IPS-NIHi11 (cell line): ENCODE measurements around the gene ARSD.
"Not testable (repeated sequence)": the region's sequence is repeated elsewhere in the genome, so short reads cannot be mapped to it uniquely, and the experiment has no call there.

Experiments used
- DNase-seq: peaks from one replicate; pipeline ENCODE4 v3.0.0; 2012; ENCODE audit warnings: mixed read lengths, low spot score

The ARSD gene, protein sequence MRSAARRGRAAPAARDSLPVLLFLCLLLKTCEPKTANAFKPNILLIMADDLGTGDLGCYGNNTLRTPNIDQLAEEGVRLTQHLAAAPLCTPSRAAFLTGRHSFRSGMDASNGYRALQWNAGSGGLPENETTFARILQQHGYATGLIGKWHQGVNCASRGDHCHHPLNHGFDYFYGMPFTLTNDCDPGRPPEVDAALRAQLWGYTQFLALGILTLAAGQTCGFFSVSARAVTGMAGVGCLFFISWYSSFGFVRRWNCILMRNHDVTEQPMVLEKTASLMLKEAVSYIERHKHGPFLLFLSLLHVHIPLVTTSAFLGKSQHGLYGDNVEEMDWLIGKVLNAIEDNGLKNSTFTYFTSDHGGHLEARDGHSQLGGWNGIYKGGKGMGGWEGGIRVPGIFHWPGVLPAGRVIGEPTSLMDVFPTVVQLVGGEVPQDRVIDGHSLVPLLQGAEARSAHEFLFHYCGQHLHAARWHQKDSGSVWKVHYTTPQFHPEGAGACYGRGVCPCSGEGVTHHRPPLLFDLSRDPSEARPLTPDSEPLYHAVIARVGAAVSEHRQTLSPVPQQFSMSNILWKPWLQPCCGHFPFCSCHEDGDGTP

GRCh38 chrX:2928583-2929434 lies at the start of gene ARSD:
TSS of gene ARSD (minus strand) at chrX:2929339. CDS start at chrX:2929275, 64 bp downstream.
- peak; percentile 67 for DNase-seq

GRCh38 chrX:2978639-2979038 lies 49.5 kb upstream of the ARSD start:
- DNase-seq: not testable (repeated sequence)

DNA sequence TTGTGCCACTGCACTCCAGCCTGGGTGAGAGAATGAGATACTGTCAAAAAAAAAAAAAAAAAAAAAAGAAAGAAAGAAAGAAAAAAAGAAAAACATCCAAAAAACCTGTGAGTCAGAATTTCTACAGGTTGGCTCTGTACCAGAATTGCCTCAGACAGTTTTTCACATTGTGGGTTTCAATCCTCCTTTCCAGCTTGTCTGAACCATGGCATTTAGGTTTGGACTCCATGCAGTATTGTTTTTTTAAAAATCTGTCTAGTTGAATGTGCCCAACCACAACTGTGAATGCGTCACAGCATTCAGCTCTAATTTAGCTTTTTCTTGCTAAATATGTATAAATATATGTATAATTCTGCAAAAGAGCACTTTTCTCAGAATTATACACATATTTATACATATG lies 45.8 kb upstream of the ARSD start:
- DNase-seq: no peak

DNA sequence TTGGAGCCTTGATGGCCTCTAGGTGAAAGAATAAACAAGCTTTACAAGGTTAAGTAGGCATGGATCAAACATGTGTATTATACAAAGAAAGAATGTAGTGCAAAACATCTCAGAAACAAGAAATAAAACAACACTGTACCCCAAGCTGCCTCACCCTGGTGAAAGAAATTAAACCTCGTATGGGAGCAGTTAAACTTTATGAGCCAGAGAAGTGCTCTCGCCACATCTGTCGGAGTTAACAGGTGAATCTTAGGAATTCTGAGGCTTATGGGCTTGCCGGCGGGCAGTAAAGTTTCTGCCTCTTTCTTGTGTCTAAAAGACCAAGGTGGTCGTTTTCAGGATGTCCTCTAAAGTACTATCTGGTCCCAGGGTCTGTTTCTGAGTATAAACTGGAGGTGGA lies 43.3 kb upstream of the ARSD start:
- no peak for DNase-seq

- no peak for DNase-seq
Observed at GRCh38 chrX:2969021-2969420, 39.9 kb upstream of the ARSD start.

DNA sequence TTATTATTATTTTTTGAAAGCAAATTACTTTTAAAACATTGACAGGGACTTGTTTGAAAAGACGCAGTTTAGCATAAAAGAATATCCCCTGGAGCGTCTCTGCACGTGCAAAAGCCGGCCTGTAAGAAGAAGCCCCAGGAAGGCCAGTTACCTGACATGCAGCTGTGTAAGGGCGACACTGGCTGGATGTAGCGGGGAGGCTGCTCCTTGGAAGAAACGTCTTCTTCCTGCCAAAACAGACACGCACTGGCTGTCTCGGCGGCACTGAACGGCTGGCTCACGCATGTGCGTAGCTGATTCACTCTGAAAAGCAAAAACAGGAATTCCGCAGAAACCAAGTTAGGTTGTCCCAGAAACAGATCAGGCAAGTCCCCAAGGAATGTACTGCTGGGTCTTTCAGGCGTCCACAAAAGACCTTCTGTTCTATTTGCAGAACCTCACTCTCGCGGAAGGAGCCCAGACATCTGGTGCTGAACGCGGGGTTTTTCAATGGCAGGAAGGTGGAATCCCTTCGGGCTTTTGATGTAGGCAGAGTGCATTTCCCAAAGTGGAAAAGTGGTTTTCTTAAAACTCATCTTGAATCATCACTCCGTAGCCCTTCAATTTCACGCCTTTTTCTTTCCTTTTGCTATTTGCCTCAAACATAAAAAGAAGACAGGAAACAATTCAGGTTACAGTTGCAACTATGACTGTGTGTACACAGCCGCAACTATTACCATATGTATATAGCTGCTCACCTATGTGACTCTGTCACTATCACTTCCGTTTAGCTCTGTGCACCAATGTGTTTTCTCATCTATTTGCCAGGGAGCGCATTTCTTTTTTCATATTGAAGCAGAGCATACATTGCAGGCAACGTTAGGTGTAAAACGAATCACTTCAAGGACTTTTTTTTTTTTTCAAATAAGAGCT lies 39.1 kb upstream of the ARSD start:
- no peak for DNase-seq

DNA sequence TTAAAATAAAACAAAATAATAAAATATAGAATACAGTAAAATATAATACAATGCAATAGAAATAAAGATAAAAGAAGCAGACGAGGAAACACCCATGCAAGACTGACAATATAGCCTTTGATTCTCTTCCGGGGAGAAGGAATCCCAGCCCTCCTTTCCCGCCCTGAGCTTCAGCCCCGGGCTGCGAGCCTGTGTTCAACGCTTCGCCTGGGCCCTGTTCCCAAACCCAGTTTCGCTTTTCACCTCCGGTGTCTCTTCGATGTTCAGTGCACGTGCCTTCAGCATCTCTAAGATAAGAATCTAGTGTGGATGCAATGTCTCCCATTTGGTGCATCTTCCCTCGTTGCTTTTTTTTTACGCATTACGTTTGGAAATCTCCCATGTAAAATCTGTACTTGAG lies 38.4 kb upstream of the ARSD start:
- no peak for DNase-seq

DNA sequence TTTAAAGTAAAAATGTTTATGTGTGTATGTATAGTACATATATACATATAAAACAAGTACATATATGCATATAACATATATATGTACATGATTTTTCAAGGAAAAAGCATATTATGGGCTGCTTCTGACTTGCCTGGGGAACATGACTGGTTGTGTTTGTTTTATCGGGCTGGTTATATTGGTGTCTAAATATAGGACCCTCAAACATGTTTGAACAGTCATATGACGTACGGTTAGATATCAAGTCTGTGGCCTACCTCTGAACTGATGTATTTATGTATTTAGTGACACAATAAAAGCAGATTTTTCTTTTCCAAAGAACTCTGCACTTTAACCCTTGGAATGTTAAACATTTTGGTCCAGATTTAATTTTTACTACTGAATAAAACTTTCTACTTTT lies 37.9 kb upstream of the ARSD start:
- DNase-seq: no peak

GRCh38 chrX:2965965-2966364 lies 36.8 kb upstream of the ARSD start:
- no peak for DNase-seq

GRCh38 chrX:2963992-2964794 lies 35.1 kb upstream of the ARSD start:
- not testable (repeated sequence) for DNase-seq

GRCh38 chrX:2963449-2963848 lies 34.3 kb upstream of the ARSD start:
- not testable (repeated sequence) for DNase-seq

DNA sequence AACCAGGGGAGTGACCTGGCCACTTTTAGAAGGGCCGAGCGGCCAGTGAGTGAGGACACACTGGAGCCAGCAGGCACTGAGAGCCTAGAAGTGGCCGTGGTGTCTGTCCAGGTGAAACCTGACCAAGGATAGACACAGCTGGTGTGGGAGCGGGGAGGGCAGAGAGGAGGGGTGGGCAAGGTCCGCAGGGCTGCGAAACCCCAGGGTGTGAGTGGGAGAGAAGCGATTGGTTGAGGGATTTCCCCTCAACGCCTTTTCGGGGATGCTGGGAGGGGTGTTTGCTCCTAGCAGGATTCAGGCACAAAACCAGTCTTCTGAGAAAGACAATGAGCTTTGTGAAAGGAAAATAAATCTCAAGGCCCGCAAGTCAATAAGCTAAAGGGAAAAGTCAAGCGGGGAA lies 33.2 kb upstream of the ARSD start:
- DNase-seq: no peak

GRCh38 chrX:2960861-2961515 lies 31.8 kb upstream of the ARSD start:
- no peak for DNase-seq

DNA sequence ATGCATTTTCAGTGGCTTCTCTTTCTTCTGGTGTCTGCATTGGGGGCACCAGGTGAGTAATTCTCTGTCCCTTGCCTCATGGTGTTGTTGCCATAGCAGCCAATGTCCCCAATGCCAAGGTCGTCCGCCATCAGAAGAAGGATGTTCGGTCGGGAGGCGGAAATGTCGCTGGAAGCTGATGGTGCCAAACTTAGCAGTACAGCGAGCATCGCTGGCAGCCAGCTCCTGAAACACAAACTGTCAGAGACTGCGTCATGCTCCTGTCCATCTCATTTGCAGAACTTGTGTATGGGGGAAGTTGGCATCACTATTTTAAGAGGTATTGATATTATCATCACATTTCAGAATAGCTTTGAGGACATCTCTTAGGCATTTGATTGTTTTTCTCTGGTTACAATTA lies 29.1 kb upstream of the ARSD start:
- no peak for DNase-seq

DNA sequence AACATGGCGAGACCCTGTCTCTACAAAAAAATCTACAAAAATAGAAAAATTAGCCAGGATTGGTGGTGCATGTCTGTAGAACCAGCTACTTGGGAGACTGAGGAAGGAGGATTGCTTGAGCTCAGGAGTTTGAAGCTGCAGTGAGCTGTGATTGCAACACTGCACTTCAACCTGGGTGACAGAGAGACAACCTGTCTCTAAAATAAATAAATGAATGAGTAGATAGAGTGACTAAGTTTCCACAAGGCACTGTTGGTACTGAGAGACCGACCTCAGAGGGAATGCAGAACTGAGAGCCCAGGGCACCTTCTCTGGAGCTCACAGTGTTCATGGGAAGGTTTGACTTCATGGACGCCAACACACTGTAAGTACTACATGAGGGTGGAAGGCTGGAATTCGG lies 26.7 kb upstream of the ARSD start:
- DNase-seq: no peak

- no peak for DNase-seq
Observed at GRCh38 chrX:2955281-2955680, 26.1 kb upstream of the ARSD start.

DNA sequence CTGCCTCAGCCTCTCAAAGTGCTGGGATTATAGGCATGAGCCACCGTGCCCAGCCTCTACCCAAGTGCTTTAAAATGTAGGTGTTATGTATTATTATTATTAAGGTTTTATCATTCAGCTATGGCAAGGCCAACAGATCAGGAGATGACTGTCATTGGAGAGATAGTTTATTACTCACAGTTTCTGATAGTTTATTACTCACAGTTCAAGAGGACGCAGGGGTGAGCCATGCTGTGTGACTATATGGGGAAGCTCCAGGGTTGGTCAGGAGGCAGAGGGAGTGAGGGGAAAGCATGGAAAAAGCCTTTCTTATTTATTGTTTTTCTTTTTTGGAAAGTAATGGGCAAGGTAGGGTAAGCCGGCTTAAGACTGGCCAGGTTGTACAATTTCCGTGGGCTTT lies 25.4 kb upstream of the ARSD start:
- no peak for DNase-seq

GRCh38 chrX:2937942-2938341 lies 8.8 kb upstream of the ARSD start:
- not testable (repeated sequence) for DNase-seq

DNA sequence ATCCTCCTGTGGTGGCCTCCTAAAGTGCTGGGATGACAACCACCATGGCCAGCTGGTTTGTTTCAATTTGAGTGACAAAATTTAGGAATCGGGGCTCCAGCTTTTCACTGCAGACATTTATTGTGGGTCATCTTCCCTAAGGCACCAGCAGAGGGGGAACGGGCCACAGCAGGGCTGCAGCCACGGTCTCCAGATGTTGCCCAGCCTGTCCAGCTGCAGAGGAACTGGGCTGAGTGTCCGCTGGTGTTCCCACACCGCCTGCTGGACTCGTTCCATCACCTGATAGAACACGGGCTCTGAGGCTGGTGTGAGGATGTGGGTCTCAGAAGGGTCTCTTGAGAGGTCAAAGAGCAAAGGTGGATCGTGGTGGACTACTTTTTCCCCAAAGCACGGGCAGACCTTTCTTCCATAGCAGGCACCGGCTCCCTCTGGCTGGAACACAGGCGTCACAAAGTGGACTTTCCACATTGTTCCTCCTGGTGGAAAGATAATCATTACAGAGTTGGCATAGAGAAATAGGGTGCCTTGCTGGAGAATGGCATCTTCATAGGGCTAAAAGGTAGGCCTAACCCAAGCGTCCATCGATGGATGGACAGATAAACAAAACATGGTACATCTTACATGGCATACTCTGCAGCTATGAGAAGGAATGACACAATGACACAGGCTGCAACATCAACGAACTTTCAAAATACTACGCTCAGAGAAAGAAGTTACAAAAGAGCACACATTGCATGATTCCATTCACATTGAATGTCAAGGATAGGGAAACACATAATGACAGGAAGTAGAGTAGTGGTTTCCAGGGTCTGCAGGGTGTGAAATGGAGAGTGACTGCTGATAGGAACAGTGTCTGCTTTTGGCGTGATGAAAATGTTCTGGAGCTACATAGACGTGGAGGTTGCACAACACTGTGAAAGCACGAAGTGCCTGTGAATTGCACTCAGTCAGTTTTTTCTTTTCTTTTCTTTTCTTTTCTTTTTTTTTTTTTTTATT lies 5.9 kb upstream of the ARSD start:
- no peak for DNase-seq
